Neuron (in vitro differentiated cells): ENCODE results near the gene AQP2.

Source experiments
- H2AFZ ChIP-seq: one replicate; pipeline ENCODE4 v1.6.1; 2013; ENCODE audit warnings: low read depth, mild to moderate bottlenecking, inconsistent platforms, low read length, moderate library complexity
- H3K27me3 ChIP-seq: one replicate; pipeline ENCODE4 v1.6.1; 2013; ENCODE audit warnings: low read length; ENCODE audit not compliant: insufficient read depth
- H3K36me3 ChIP-seq: one replicate; pipeline ENCODE4 v1.6.1; 2013; ENCODE audit warnings: low read length; ENCODE audit not compliant: insufficient read depth
- H3K4me1 ChIP-seq: one replicate; pipeline ENCODE4 v1.6.1; 2013; ENCODE audit warnings: low read length; ENCODE audit not compliant: insufficient read depth
- H3K4me3 ChIP-seq: 2 replicates; pipeline ENCODE4 v1.5.1; 2013; ENCODE audit warnings: mild to moderate bottlenecking, low read length, moderate library complexity
- H3K9me3 ChIP-seq: one replicate; pipeline ENCODE4 v1.6.1; 2013; ENCODE audit warnings: low read length

Gene AQP2

DNA sequence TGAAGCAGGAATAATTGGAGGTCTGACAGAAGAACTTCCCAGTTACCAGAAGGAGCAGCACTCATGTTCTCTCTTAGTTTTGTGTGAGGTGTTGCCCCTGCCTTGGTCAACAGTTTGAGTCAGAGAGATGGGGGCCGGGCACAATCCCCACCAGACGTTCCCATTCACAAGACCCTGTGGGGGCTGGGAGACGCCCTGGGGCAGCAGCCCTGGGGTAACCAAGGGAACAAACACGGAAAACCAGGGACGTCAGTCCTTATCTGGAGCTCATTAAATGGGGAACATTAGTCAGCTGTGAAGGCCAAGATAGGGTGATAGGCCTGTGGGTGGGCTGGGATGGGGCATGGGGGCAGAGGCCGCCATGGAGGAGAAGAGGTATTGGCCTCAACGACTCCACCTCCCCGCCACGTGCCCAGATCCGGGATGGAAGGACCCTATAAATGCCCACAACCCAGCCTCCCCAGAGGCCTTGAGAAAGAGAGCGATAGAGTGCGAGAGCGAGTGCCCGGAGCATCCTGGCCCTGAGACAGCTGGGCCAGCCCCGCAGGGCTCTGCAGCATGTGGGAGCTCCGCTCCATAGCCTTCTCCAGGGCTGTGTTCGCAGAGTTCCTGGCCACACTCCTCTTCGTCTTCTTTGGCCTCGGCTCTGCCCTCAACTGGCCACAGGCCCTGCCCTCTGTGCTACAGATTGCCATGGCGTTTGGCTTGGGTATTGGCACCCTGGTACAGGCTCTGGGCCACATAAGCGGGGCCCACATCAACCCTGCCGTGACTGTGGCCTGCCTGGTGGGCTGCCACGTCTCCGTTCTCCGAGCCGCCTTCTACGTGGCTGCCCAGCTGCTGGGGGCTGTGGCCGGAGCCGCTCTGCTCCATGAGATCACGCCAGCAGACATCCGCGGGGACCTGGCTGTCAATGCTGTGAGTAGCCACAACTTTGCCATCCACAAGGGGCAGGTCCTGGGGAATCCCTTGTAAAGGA, at the start of gene AQP2:
Gene AQP2, plus strand, starts transcription at position 465 of the 979 bp plus-strand sequence. Its CDS starts 94 bp downstream, at position 559.
- H3K4me1 ChIP-seq: no peaks in the 10 kb centered on the region
- H2AFZ ChIP-seq: no peak within 1 kb of the TSS
- no peaks in the 10 kb centered on the region for H3K9me3 ChIP-seq
- no peak within 1 kb of the TSS for H3K4me3 ChIP-seq
- H3K36me3 ChIP-seq: no peaks in the 10 kb centered on the region
- peaks cover 9% of the 10 kb centered on the region for H3K27me3 ChIP-seq

DNA sequence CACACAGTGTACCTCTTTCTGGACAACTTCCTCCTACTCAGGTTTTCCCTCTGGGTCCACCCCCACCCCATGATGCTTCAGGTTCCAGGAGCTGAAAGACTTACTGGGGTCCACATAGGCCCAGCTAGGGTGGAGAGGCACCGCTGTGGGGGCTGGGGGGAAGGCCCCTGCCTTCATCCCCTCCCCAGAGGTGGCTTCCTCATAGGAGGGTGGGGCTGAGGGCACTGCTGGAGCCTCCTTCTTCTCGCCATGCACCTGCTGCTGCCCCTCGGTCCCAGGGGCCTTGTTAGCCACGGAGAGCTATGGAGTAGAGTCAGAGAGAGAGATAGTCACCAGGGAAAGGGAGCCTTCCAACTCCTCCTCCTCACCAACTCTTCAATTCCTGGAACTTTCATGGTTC, 49.5 kb upstream of the AQP2 start:
- no peak overlapping the region for H3K4me3 ChIP-seq
- H3K9me3 ChIP-seq: no peaks in the 10 kb centered on the region
- H2AFZ ChIP-seq: no peak overlapping the region
- H3K4me1 ChIP-seq: peaks cover 10% of the 10 kb centered on the region
- H3K36me3 ChIP-seq: no peaks in the 10 kb centered on the region
- peaks cover 26% of the 10 kb centered on the region for H3K27me3 ChIP-seq

DNA sequence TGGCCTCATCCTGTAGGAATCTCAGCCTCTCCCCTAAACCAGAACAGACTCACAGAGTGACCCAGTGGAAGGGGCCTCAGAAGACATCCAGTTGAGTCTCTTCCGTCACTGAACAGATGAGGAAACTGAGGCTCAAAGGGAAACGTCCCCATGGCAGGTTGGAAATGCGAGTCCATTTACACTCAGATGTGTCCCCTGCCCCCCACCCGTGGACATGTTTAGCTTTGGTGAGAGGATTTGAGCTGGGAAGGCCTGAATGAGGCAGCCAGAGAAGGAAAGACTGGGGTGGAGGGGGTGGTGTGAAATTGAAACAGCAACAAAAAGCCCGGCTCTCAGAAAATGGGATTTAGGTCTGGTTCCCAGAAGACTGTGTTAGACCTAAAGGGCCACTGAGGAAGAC, 48.6 kb upstream of the AQP2 start:
- Histone ChIP-seq H2AFZ (no peak overlapping the region), H3K9me3 (no peaks in the 10 kb centered on the region), H3K4me3 (no peak overlapping the region), H3K27me3 (peaks cover 29% of the 10 kb centered on the region), H3K36me3 (no peaks in the 10 kb centered on the region), H3K4me1 (peaks cover 10% of the 10 kb centered on the region)

GRCh38 chr12:49902399-49903350, 47.9 kb upstream of the AQP2 start:
- Histone ChIP-seq H3K4me1 (peaks cover 10% of the 10 kb centered on the region), H3K36me3 (no peaks in the 10 kb centered on the region), H3K4me3 (no peak overlapping the region), H3K27me3 (peaks cover 29% of the 10 kb centered on the region), H2AFZ (no peak overlapping the region), H3K9me3 (no peaks in the 10 kb centered on the region)

DNA sequence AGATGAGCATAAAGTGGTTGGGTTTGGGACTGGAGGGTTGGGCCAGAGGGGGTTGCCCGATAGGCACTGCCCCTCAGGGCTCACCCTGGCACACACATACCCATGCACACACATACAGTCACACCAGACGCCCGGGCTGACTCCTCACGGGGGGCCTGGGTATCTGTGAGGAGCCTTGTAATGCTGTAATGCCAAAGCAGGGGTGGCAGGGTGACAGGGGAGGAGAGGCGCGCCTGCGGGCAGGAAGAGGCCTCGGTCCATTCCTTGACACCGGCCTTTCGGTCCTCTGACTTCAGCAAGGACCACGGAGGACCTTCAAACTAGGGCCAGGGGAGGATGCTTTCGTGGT, 47.2 kb upstream of the AQP2 start:
- Histone ChIP-seq H3K9me3 (no peaks in the 10 kb centered on the region), H3K36me3 (no peaks in the 10 kb centered on the region), H3K27me3 (peaks cover 29% of the 10 kb centered on the region), H3K4me3 (peak overlapping the region; percentile 36), H3K4me1 (peaks cover 10% of the 10 kb centered on the region), H2AFZ (no peak overlapping the region)

- Histone ChIP-seq H2AFZ (no peak within 1 kb of the TSS), H3K4me3 (peak within 1 kb of the TSS; percentile 36), H3K9me3 (no peaks in the 10 kb centered on the region), H3K4me1 (peaks cover 10% of the 10 kb centered on the region), H3K36me3 (no peaks in the 10 kb centered on the region), H3K27me3 (peaks cover 29% of the 10 kb centered on the region)
Measured at GRCh38 chr12:49903700-49904423, 46.7 kb upstream of the AQP2 start, which contains the start of gene FAIM2. TSS of gene FAIM2 (minus strand) at chr12:49903900. CDS start at chr12:49903792, 108 bp downstream.

DNA sequence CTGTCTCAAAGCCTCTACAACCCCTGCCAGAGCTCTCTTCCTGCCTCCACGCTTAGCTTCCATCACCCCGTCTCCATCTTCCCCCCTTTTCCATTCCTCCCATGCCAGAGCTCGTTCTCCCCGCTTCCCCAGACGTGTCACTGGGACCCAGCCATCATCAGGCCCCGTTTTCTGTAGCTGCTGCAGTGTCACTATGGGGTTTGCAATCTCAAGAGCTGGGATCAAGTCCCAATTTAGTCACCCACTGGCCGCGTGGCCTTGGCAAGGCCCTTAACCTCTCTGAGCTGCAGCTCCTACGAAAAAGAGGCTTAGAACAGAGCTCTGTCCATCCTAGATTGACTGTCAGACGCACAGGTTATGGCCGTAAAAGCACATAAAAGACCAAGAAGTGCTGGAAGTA, 45.9 kb upstream of the AQP2 start:
- no peak overlapping the region for H3K4me3 ChIP-seq
- H3K4me1 ChIP-seq: peaks cover 16% of the 10 kb centered on the region
- no peaks in the 10 kb centered on the region for H3K9me3 ChIP-seq
- H3K36me3 ChIP-seq: no peaks in the 10 kb centered on the region
- H3K27me3 ChIP-seq: peaks cover 29% of the 10 kb centered on the region
- H2AFZ ChIP-seq: no peak overlapping the region

DNA sequence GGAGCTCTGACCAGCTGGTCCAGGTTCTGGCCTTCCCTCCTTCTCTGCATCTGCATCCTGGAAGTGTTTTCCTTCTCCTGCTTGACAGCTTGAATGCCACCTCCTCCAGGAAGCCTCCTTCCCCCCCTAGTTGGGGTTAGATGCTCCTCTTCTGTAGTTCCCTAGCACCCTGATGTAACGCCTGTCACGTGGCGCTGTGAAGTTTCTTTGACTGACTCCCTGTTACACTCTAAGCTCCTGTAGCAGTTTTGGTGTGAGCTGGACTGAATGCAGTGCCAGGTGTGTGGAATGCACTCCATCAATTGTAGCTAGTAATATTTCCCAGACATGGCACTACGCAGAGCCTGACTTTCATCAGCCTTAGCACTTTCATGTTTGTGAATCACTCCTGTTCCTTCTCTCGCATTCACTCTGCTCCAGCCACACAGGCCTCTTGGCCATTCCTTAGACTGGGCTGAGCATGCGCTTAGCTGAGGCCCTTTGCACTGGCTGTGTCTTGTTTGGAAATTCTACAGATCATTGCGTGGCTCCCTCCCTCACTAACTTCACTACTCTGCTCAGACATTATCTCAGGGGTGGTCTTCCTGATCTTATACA, 44.7 kb upstream of the AQP2 start:
- Histone ChIP-seq H3K27me3 (peaks cover 33% of the 10 kb centered on the region), H2AFZ (no peak overlapping the region), H3K4me1 (peaks cover 23% of the 10 kb centered on the region), H3K9me3 (no peaks in the 10 kb centered on the region), H3K4me3 (no peak overlapping the region), H3K36me3 (no peaks in the 10 kb centered on the region)

GRCh38 chr12:49907352-49907751, 43.2 kb upstream of the AQP2 start:
- H2AFZ ChIP-seq: no peak overlapping the region
- H3K4me3 ChIP-seq: no peak overlapping the region
- H3K27me3 ChIP-seq: peaks cover 32% of the 10 kb centered on the region

DNA sequence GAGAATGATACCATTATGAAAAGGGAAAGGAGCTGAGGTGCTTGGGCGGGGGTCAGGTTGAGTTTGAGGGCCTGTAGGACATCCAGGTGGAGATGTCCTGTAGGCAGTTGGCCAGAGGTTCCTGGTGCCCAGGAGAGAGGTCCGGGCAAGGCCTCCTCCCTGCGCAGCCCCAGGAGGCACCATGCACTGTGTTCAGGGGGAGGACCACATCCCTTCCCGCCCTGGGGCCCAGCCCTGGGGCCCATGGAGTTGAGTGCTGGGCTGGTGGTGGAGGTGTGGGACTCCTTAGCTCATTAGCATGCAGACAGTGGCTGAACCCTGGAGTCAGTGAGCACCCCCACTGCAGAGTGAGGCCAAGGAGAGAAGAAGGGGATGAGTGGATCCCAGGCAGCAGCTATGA, 41.2 kb upstream of the AQP2 start:
- H3K27me3 ChIP-seq: peaks cover 25% of the 10 kb centered on the region
- no peaks in the 10 kb centered on the region for H3K9me3 ChIP-seq
- no peaks in the 10 kb centered on the region for H3K36me3 ChIP-seq
- H3K4me1 ChIP-seq: peaks cover 17% of the 10 kb centered on the region
- H3K4me3 ChIP-seq: no peak overlapping the region
- H2AFZ ChIP-seq: no peak overlapping the region

More at GRCh38 chr12:49907352-49907751, 43.2 kb upstream of the AQP2 start:
- Histone ChIP-seq H3K9me3 (no peaks in the 10 kb centered on the region), H3K4me1 (peaks cover 23% of the 10 kb centered on the region), H3K36me3 (no peaks in the 10 kb centered on the region)

- peaks cover 20% of the 10 kb centered on the region for H3K27me3 ChIP-seq
- H2AFZ ChIP-seq: no peak overlapping the region
- no peaks in the 10 kb centered on the region for H3K9me3 ChIP-seq
- no peaks in the 10 kb centered on the region for H3K36me3 ChIP-seq
- peaks cover 19% of the 10 kb centered on the region for H3K4me1 ChIP-seq
- H3K4me3 ChIP-seq: no peak overlapping the region
Measured at GRCh38 chr12:49909826-49910225, 40.7 kb upstream of the AQP2 start.
